ENCODE results near the gene DOC2B. TPM values are rescaled to one million over a fixed set of nuclear protein-coding genes. Genes with fewer than 3 reads are reported as not detected.

Gene DOC2B
- total RNA-seq, 1 experiment from 2014 or later: 2.7 TPM

- ATAC-seq: no peak
- H3K27me3 Mint-ChIP-seq (ENCODE audit: low read depth): no peaks in the 10 kb centered on the region
- ChIA-PET POLR2A (interaction anchor here (0.6 kb wide), 1 partner anchor 271 kb away, joined by 6 read pairs; no protein-coding TSS in a partner anchor), CTCF (no interaction called here)
- H3K36me3 Mint-ChIP-seq: no peaks in the 10 kb centered on the region
- TF ChIP-seq ETV6 (CRISPR knock-in tag; IDR thresholded peaks at IDR 0.05) (no peak), FOXJ3 (CRISPR knock-in tag; IDR thresholded peaks at IDR 0.05; ENCODE audit: borderline replicate concordance) (no peak), ZNF425 (CRISPR knock-in tag; conservative IDR thresholded peaks at IDR 0.05) (no peak), TCF7 (CRISPR knock-in tag; IDR thresholded peaks at IDR 0.05; ENCODE audit: low read depth) (no peak), ATF3 (CRISPR knock-in tag; conservative IDR thresholded peaks at IDR 0.05) (no peak), JAZF1 (CRISPR knock-in tag; IDR thresholded peaks at IDR 0.05) (no peak), TP53 (CRISPR knock-in tag; IDR thresholded peaks at IDR 0.05) (no peak), NFATC4 (CRISPR knock-in tag; IDR thresholded peaks at IDR 0.05) (no peak), ZSCAN18 (CRISPR knock-in tag; IDR thresholded peaks at IDR 0.05) (no peak), ZNF138 (CRISPR knock-in tag; conservative IDR thresholded peaks at IDR 0.05) (no peak), FOXP4 (CRISPR knock-in tag; IDR thresholded peaks at IDR 0.05) (no peak), USF2 (CRISPR knock-in tag; IDR thresholded peaks at IDR 0.05) (no peak), FOXP1 (CRISPR knock-in tag; IDR thresholded peaks at IDR 0.05; ENCODE audit: borderline replicate concordance) (no peak), PRRX2 (CRISPR knock-in tag; IDR thresholded peaks at IDR 0.05) (no peak), IRF2 (CRISPR knock-in tag; IDR thresholded peaks at IDR 0.05; ENCODE audit: borderline replicate concordance, low read depth) (no peak), ZNF219 (CRISPR knock-in tag; IDR thresholded peaks at IDR 0.05; ENCODE audit: borderline replicate concordance) (no peak), OVOL2 (CRISPR knock-in tag; IDR thresholded peaks at IDR 0.05; ENCODE audit: borderline replicate concordance) (no peak), ZNF263 (CRISPR knock-in tag; IDR thresholded peaks at IDR 0.05; ENCODE audit: low read depth) (no peak)
- H3K4me3 Mint-ChIP-seq: no peak overlapping the region
- H3K9me3 Mint-ChIP-seq: no peaks in the 10 kb centered on the region
- DNase-seq (ENCODE audit: low spot score): no peak
- H3K4me1 Mint-ChIP-seq: no peaks in the 10 kb centered on the region
- no peak overlapping the region for H3K27ac Mint-ChIP-seq
Measured at GRCh38 chr17:151886-152859, 29.3 kb downstream of the DOC2B start.

- no peaks in the 10 kb centered on the region for H3K36me3 Mint-ChIP-seq
- no peaks in the 10 kb centered on the region for H3K4me1 Mint-ChIP-seq
- H3K4me3 Mint-ChIP-seq: no peak overlapping the region
- ChIA-PET POLR2A (no interaction called here), CTCF (no interaction called here)
- ATAC-seq (no peak), DNase-seq (ENCODE audit: low spot score) (no peak)
- no peaks in the 10 kb centered on the region for H3K9me3 Mint-ChIP-seq
- no peaks in the 10 kb centered on the region for H3K27me3 Mint-ChIP-seq (ENCODE audit: low read depth)
- H3K27ac Mint-ChIP-seq: no peak overlapping the region
- TF ChIP-seq FOXP1 (CRISPR knock-in tag; IDR thresholded peaks at IDR 0.05; ENCODE audit: borderline replicate concordance) (no peak), E2F1 (CRISPR knock-in tag; IDR thresholded peaks at IDR 0.05) (no peak), AFF4 (CRISPR knock-in tag; IDR thresholded peaks at IDR 0.05; ENCODE audit: borderline replicate concordance) (no peak), HMGA2 (CRISPR knock-in tag; IDR thresholded peaks at IDR 0.05) (no peak), NR1H2 (CRISPR knock-in tag; IDR thresholded peaks at IDR 0.05) (no peak)
Measured at GRCh38 chr17:151004-151403, 30.4 kb downstream of the DOC2B start.
